Measurements from ENCODE around the gene SLC32A1. TPM values are rescaled to one million over a fixed set of nuclear protein-coding genes. Genes with fewer than 3 reads are reported as not detected.

Gene SLC32A1
- total RNA-seq, 1 experiment from 2014 or later, result not detected

DNA sequence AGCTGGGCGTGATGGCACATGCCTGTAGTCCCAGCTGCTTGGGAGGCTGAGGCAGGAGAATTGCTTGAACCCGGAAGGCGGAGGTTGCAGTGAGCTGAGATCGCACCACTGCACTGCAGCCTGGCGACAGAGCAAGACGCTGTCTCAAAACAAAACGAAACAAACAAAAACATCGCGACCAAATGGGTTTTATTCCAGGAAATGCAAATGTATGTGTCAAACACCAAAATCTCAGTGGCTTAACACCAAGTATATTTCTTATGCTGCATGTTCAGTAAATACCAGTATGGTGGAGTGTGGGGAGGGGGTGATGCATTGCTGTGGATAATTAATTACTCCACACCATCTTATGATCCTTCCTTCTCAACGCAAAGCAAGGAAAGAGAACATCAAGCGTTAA, 52.1 kb downstream of the SLC32A1 start:
- H3K27ac Mint-ChIP-seq (ENCODE audit: unreplicated experiment), result no peak overlapping the region
- peaks cover 12% of the 10 kb centered on the region for H3K4me1 Mint-ChIP-seq (ENCODE audit: low read depth, unreplicated experiment)
- intact Hi-C loops (cut with micrococcal nuclease; ENCODE audit: unreplicated experiment), result no loop called here
- BruUV-seq (replicated peaks), result no TSS peak
- TF ChIP-seq, protein P1, sequence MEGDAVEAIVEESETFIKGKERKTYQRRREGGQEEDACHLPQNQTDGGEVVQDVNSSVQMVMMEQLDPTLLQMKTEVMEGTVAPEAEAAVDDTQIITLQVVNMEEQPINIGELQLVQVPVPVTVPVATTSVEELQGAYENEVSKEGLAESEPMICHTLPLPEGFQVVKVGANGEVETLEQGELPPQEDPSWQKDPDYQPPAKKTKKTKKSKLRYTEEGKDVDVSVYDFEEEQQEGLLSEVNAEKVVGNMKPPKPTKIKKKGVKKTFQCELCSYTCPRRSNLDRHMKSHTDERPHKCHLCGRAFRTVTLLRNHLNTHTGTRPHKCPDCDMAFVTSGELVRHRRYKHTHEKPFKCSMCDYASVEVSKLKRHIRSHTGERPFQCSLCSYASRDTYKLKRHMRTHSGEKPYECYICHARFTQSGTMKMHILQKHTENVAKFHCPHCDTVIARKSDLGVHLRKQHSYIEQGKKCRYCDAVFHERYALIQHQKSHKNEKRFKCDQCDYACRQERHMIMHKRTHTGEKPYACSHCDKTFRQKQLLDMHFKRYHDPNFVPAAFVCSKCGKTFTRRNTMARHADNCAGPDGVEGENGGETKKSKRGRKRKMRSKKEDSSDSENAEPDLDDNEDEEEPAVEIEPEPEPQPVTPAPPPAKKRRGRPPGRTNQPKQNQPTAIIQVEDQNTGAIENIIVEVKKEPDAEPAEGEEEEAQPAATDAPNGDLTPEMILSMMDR (IDR thresholded peaks at IDR 0.05; ENCODE audit: unreplicated experiment), result no peak
- H3K36me3 Mint-ChIP-seq (ENCODE audit: insufficient read depth, unreplicated experiment), result peaks cover 21% of the 10 kb centered on the region
- H3K4me3 Mint-ChIP-seq (ENCODE audit: low read depth, unreplicated experiment), result no peak overlapping the region
- H3K27me3 Mint-ChIP-seq (ENCODE audit: unreplicated experiment), result no peaks in the 10 kb centered on the region
- CTCF ChIA-PET, result no interaction called here
- DNase-seq, result no peak
- H3K9me3 Mint-ChIP-seq (ENCODE audit: low read depth, unreplicated experiment), result no peaks in the 10 kb centered on the region

Other genes with a start within 250 kb of the SLC32A1 start
- gene ADIG, start 143.3 kb upstream of the SLC32A1 start, total RNA-seq (2022), result not detected in 2 replicates
- 8.3 and 9.7 TPM in 2 replicates for gene ARHGAP40, start 122.7 kb upstream of the SLC32A1 start, total RNA-seq (2022)
- 12.9 and 14.7 TPM in 2 replicates for gene ACTR5, start 24.0 kb downstream of the SLC32A1 start, total RNA-seq (2022)
- gene PPP1R16B, start 81.2 kb downstream of the SLC32A1 start, total RNA-seq (2022), result 0.10 TPM in 1 of 2 replicates, not detected in the other
- 73.0 and 84.0 TPM in 2 replicates for gene FAM83D, start 201.9 kb downstream of the SLC32A1 start, total RNA-seq (2022)
- gene DHX35, start 237.9 kb downstream of the SLC32A1 start, total RNA-seq (2022), result 18.9 and 19.1 TPM in 2 replicates